Activated naive CD8-positive, alpha-beta T cell treated with anti-CD3 and anti-CD28 coated beads for 36 hours (primary cell): ENCODE data around the gene PAN2. TPM values are rescaled to one million over a fixed set of nuclear protein-coding genes. Genes with fewer than 3 reads are reported as not detected.
A peak's percentile ranks its signal among the peaks of the same experiment; 100 is the strongest.
"Not testable (repeated sequence)": the region's sequence is repeated elsewhere in the genome, so short reads cannot be mapped to it uniquely, and the experiment has no call there.

Source experiments
- DNase-seq: peaks from one replicate; pipeline ENCODE4 v3.0.0; 2021
- H3K27ac Mint-ChIP-seq: one replicate; pipeline ENCODE4 v1.8.0; 2022; ENCODE audit warnings: mild to moderate bottlenecking, moderate library complexity, mixed read lengths
- H3K27me3 Mint-ChIP-seq: one replicate; pipeline ENCODE4 v1.8.0; 2022; ENCODE audit warnings: mild to moderate bottlenecking, mixed read lengths
- H3K36me3 Mint-ChIP-seq: one replicate; pipeline ENCODE4 v1.8.0; 2021; ENCODE audit warnings: mild to moderate bottlenecking, mixed read lengths
- H3K4me1 Mint-ChIP-seq: one replicate; pipeline ENCODE4 v1.8.0; 2021; ENCODE audit warnings: mixed read lengths
- H3K4me3 Mint-ChIP-seq: one replicate; pipeline ENCODE4 v1.8.0; 2022; ENCODE audit warnings: mild to moderate bottlenecking, moderate library complexity, mixed read lengths
- H3K9me3 Mint-ChIP-seq: one replicate; pipeline ENCODE4 v1.8.0; 2022; ENCODE audit warnings: mixed read lengths
- total RNA-seq, 2 experiments: library from RNA; stranded (reverse); gene quantifications; one replicate each; pipeline ENCODE4 v1.2.3, GENCODE V29; 2021

PAN2 gene
- total RNA-seq, 2 experiments from 2014 or later = 32.3 to 34.5 TPM

DNA sequence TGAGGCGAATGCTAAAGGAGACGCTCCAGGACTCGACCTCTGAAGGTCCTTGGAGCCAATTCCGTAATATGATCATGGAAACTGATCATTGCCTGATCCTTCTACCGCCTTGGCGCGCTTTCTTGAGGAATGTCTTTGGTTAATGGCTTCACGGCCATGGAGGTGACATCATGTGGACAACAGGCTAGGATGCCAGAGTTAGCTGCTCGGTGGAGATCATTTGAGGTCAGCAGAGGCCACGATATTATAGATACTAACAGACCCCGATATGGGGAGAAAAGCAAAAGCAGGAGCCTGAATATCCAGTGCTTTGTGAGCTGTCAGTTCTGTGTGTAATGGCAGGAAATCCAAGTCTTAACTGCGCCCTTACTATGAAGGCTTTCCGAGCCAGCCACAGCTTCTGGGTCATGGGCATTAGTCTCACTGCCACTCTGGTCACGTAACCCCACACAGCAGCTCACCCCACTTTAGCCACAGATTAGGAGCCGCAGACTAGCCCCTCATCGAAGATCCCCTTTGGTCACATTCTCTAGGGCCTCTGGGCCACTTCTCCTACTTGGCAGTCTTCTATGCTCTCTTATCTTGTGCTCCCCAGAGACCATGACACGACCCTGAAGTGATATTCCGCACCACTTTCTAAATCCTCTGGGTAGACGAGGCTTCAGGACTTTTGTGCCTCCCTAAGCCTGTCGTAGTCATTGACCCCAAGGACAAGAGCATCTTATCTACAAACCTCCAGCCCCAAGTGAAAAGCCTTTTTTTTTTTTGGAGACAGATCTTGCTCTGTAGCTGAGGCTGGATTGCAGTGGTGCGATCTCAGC lies 32.9 kb downstream of the PAN2 start:
- DNase-seq = no peak
- H3K4me1 Mint-ChIP-seq = peaks cover 46% of the 10 kb centered on the region
- peak overlapping the region; percentile 97 for H3K4me3 Mint-ChIP-seq
- H3K9me3 Mint-ChIP-seq = no peaks in the 10 kb centered on the region
- no peaks in the 10 kb centered on the region for H3K27me3 Mint-ChIP-seq
- H3K36me3 Mint-ChIP-seq = peaks cover 32% of the 10 kb centered on the region
- H3K27ac Mint-ChIP-seq = peak overlapping the region; percentile 97

DNA sequence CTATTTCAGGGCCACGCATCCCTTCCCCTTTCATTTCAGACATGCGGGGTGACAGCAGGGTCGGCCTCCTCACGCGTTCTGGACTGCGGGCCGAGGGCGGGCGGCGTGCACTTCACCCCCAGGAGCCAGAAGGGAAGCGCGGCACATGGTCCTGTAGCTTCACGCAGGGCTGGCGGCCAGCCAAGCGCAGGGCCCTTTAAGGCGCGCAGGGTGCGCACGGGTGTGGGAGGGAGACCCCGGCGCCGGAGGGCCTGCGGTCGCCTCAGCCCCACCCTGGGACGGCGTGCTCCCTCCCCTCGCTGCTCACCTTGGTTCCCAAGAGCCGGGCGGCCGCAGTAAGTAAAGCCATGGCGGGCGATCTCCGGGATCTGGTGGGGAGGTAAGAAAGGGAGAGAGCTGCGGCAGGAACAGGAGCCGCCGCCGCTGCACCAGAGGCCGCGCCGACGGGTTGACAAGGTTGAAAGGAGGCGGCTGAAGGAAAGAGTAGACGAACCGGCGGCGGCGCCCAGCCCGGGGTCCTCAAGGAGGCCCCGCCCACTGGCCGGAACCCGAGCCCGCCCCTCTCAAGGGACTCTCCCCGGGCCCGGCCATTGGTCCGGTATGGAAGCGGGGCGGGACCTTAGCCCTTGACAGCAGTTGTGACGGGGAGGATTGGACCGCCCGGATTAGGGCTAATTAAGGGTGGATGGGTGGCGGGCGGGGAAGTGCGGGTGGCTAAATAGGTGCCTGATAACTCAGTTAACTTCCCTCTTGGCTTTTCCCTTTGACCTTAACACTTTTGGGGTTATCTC lies 33.8 kb downstream of the PAN2 start, which contains the start of gene CS:
Gene CS, minus strand, starts transcription at position 478 of the 791 bp plus-strand sequence. Its CDS starts 129 bp downstream, at position 349.
- Mint-ChIP-seq H3K27me3 (no peaks in the 10 kb centered on the region), H3K4me1 (peaks cover 47% of the 10 kb centered on the region), H3K27ac (peak within 1 kb of the TSS; percentile 97), H3K9me3 (no peaks in the 10 kb centered on the region), H3K4me3 (peak within 1 kb of the TSS; percentile 97), H3K36me3 (peaks cover 32% of the 10 kb centered on the region)
- DNase-seq = peak; percentile 99

DNA sequence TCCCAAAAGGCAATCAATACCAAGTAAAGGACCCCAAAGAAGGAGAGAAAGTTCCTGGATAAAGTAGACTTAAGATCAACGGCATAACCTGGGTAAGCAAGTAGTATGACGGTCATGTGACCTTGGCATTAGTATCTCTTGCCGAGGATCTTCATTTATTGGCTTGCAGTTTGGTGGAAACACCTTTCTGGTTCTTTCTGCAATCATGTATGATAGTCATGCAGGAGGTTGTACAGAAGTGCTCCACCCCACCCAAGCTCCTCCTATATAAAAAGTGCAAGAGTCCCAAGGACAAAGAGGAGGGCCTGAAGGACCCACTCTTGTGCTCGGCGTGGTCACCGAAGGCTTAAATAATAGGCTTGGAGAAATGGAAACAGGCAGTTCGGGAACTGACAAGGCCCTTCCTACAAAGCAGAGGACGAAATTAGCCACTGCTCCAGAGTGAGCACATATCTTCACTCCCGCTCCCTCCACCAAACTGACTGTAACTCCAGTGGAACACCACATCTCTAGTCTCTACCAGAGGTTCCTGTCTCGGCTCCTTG lies 34.4 kb downstream of the PAN2 start:
- H3K36me3 Mint-ChIP-seq = peaks cover 32% of the 10 kb centered on the region
- no peaks in the 10 kb centered on the region for H3K9me3 Mint-ChIP-seq
- peak overlapping the region; percentile 97 for H3K27ac Mint-ChIP-seq
- DNase-seq = peak; percentile 10
- peak overlapping the region; percentile 97 for H3K4me3 Mint-ChIP-seq
- no peaks in the 10 kb centered on the region for H3K27me3 Mint-ChIP-seq
- peaks cover 49% of the 10 kb centered on the region for H3K4me1 Mint-ChIP-seq

DNA sequence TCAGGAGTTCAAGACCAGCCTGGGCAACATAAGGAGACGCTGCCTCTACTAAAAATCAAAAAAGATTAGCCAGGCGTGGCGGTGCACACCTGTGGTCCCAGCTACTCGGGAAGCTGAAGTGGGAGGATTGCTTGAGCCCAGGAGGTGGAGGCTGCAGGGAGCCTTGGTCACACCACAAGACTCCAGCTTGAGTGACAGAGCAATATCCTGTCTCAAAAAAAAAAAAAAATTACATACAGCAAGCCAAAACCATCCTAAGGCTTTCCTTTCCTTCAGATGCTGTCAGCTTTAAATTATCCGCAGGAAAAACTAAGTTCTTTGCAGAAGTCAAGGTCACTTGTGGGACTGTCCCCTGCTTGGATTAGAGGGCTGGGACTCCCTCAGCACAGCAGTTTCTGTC lies 35.0 kb downstream of the PAN2 start:
- H3K27me3 Mint-ChIP-seq = no peaks in the 10 kb centered on the region
- H3K27ac Mint-ChIP-seq = peak overlapping the region; percentile 97
- H3K4me1 Mint-ChIP-seq = peaks cover 53% of the 10 kb centered on the region
- peak overlapping the region; percentile 97 for H3K4me3 Mint-ChIP-seq
- DNase-seq = no peak
- peaks cover 34% of the 10 kb centered on the region for H3K36me3 Mint-ChIP-seq
- H3K9me3 Mint-ChIP-seq = no peaks in the 10 kb centered on the region

DNA sequence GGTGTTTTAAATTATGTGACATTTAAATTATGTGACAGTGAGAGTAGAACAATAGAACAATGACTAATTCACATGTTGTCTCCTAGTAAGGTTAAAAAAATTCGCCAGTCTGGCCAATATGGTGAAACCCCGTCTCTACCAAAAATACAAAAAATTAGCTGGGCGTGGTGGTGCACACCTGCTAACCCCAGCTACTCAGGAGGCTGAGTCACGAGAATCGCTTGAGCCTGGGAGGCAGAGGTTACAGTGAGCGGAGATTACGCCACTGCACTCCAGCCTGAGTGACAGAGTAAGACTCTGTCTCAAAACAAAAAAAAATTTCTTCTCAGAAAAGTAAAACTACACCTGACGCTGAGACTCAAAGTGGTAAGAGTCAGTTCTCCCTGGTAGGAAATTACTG lies 36.4 kb downstream of the PAN2 start:
- peaks cover 38% of the 10 kb centered on the region for H3K36me3 Mint-ChIP-seq
- H3K27me3 Mint-ChIP-seq = no peaks in the 10 kb centered on the region

DNA sequence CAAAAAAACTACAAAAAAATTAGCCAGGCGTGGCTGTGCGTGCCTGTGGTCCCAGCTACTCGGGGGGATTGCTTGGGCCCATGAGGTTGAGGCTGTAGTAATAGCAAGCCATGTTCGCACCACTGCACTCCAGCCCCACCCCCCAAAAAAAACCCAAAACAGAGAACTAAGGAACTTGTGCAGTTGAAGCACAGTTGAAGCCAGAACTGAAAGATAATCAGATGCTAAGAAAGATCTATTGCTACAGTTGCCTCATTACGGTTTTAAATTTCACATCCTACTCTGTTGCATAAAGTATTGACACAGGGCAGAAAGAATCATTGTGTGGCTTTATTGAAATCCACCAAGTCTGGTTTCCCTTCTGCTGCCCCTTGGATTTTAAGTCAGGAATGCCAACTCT lies 37.5 kb downstream of the PAN2 start:
- Mint-ChIP-seq H3K27me3 (no peaks in the 10 kb centered on the region), H3K9me3 (no peaks in the 10 kb centered on the region), H3K4me1 (peaks cover 61% of the 10 kb centered on the region), H3K27ac (peak overlapping the region; percentile 2), H3K4me3 (no peak overlapping the region), H3K36me3 (peaks cover 40% of the 10 kb centered on the region)
- no peak for DNase-seq

More for the DNA sequence above, 36.4 kb downstream of the PAN2 start:
- Mint-ChIP-seq H3K4me1 (peaks cover 58% of the 10 kb centered on the region), H3K9me3 (no peaks in the 10 kb centered on the region), H3K4me3 (peak overlapping the region; percentile 37), H3K27ac (no peak overlapping the region)
- DNase-seq = no peak

DNA sequence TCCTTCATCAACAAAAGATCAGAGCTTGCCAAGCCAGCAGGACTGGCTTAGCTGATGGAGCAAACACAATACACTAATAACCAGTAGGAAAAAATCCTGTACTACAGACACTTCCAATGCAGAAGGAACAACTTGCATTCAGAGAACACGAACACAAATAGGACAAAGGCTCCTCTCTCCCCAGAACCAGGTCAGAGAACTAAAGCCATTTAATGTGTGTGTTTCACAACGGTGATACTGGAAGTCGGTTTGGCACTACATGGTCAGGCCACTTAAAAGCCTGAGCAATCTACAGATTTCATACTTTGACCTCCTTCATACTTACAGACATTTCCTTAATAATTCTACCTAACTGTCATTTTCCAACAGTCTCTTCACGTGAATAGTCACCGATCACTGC lies 40.0 kb downstream of the PAN2 start:
- Mint-ChIP-seq H3K27me3 (no peaks in the 10 kb centered on the region), H3K4me3 (no peak overlapping the region), H3K27ac (no peak overlapping the region), H3K9me3 (no peaks in the 10 kb centered on the region), H3K4me1 (peaks cover 58% of the 10 kb centered on the region), H3K36me3 (peaks cover 37% of the 10 kb centered on the region)
- no peak for DNase-seq

DNA sequence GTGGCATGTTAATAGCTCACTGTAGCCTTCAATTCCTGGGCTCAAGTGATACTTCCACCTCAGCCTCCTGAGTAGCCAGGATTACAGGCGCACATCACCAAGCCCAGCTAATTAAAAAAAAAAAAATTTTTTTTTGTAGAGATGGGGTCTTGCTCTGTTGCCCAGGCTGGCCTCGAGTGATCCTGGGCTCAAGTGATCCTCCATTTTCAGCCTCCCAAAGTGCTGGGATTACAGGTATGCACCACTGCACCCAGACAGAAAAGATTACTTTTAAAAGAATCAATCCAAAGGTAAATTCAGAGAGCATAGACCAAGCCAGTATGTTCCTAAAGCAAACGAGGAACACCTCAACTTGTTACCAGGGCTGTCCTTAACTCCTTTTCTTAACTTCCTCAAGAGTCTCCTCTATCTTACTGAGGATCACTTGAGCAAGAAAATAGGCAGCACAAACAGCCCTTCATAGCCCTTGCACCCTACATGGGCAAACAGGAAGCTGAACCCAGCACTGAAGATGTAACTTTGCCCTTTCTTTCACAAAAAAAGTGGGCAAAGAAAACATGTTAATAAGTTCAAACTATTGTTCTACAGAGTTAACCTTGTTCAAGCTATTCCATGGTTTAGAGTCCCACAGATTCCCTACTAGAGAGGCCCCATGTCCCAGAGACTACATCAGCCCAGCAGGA lies 45.0 kb downstream of the PAN2 start:
- peak overlapping the region; percentile 25 for H3K27ac Mint-ChIP-seq
- peaks cover 21% of the 10 kb centered on the region for H3K36me3 Mint-ChIP-seq

DNA sequence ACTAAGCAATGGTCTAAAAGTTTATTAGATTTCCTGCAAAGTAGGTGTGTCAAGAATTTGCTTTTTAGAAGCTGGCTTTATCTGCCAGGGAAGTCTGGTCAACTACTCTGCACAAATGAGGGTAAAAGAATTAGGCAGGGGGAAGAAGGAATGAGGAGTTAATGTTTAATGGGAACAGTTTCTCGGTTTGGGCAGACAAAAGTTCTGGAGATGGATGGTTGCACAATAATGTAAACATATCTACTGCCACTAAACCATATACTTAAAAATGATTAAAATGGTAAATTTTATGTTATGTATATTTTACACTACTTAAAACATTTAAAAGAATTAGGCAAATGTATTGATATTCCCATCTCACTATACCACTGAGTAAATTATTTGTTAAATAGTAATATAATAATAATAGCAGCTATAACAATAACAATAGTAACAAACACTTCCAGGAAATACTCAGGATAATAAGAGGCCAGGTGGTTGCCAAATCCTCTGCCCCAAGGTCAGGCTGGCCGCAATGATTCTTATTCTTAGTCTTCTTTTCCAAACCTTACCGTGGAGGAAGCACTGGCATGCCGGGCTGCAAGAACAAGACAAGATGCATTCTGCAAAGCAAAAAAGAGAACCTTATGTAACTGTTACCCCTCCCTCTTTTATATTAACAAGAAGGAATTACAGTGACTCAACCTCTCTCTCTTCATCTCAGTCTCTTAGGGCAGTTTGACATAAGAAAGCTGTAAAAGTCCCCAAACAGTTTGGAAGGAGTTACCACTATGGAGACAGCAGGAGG lies 47.6 kb downstream of the PAN2 start:
- Mint-ChIP-seq H3K9me3 (no peaks in the 10 kb centered on the region), H3K36me3 (peaks cover 24% of the 10 kb centered on the region), H3K4me1 (peaks cover 10% of the 10 kb centered on the region), H3K27ac (no peak overlapping the region), H3K4me3 (no peak overlapping the region), H3K27me3 (no peaks in the 10 kb centered on the region)
- DNase-seq = no peak

More for the DNA sequence above, 45.0 kb downstream of the PAN2 start:
- no peak for DNase-seq
- Mint-ChIP-seq H3K4me1 (peaks cover 25% of the 10 kb centered on the region), H3K4me3 (no peak overlapping the region), H3K27me3 (no peaks in the 10 kb centered on the region), H3K9me3 (no peaks in the 10 kb centered on the region)

DNA sequence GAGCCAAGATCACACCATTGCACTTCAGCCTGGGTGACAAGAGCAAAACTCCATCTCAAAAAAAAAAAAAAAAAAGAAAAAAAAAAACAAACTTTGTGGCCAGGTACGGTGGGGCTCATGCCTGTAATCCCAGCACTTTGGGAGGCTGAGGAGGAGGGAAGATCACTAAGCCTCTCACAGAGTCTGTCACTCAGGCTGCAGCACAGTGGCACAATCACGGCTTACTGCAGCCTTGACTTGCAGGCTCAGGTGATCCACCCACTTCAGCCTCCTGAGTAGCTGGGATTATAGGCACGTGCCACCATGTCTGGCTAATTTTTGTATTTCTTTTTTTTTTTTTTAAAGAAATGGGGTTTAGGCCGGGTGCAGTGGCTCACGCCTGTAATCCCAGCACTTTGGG lies 49.5 kb downstream of the PAN2 start:
- H3K4me3 Mint-ChIP-seq, H3K9me3 Mint-ChIP-seq, DNase-seq, H3K27me3 Mint-ChIP-seq, H3K4me1 Mint-ChIP-seq, H3K27ac Mint-ChIP-seq: not testable (repeated sequence)
- H3K36me3 Mint-ChIP-seq = peaks cover 24% of the 10 kb centered on the region

DNA sequence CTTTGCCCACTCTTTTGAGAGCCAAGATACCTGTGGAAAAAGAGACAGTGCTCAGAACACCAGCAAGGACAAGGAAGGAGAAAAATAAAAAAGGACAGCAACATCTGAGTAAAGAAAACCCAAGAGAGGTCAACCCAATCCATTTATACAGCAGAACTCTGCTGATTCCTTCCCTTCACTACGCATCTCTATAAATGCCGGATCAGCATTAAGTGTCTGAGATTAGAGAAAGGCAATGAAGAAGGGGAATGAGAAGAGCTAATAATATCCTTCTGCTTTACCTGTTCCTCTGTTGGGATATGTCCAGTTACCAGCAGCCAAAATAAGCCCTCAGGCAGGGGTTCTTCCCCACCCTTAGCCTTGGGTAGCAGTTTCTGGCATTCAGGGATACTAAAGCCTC lies 51.2 kb downstream of the PAN2 start:
- Mint-ChIP-seq H3K36me3 (peaks cover 32% of the 10 kb centered on the region), H3K27me3 (no peaks in the 10 kb centered on the region), H3K4me1 (no peaks in the 10 kb centered on the region), H3K9me3 (no peaks in the 10 kb centered on the region), H3K4me3 (no peak overlapping the region), H3K27ac (no peak overlapping the region)
- no peak for DNase-seq

DNA sequence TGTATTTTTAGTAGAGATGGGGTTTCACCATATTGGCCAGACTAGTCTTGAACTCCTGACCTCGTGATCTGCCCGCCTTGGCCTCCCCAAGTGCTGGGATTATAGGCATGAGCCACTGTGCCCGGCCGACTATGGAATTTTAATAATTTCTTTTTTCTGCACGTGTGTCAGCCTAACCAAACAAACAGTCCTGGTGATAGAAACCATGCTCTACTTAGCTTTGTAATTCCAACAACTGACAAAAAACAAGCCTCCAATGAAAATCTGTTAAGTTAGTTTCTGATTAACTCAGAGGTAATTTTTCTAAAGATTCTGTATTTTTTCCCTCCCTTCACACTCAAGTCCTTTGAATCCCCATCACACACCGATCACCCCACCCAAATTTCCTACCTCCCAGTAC lies 51.8 kb downstream of the PAN2 start:
- no peaks in the 10 kb centered on the region for H3K9me3 Mint-ChIP-seq
- H3K36me3 Mint-ChIP-seq = peaks cover 33% of the 10 kb centered on the region
- H3K4me1 Mint-ChIP-seq = no peaks in the 10 kb centered on the region
- H3K27me3 Mint-ChIP-seq = no peaks in the 10 kb centered on the region
- no peak overlapping the region for H3K4me3 Mint-ChIP-seq
- H3K27ac Mint-ChIP-seq = no peak overlapping the region
- no peak for DNase-seq

DNA sequence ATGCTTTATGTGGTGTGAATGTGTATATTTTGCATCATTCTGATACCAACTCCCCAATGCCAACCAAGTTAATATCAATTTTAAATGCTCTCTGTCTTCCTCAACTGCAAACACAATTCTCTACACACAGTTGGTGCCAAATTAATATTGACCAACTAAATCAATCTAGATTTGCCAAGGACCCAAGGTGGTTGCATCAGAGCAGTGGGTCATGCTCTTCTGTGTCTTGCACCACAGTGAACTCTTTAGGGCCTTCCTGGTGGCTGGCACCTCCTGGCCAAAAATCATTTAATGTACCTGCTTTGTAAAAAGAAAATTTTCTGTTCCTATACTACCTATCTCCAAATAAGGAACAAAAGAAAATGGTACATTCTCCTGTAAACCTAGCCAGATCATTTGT lies 53.0 kb downstream of the PAN2 start:
- H3K9me3 Mint-ChIP-seq = no peaks in the 10 kb centered on the region
- no peak for DNase-seq
- no peak overlapping the region for H3K4me3 Mint-ChIP-seq
- no peaks in the 10 kb centered on the region for H3K27me3 Mint-ChIP-seq
- H3K36me3 Mint-ChIP-seq = peaks cover 35% of the 10 kb centered on the region
- no peak overlapping the region for H3K27ac Mint-ChIP-seq
- no peaks in the 10 kb centered on the region for H3K4me1 Mint-ChIP-seq

DNA sequence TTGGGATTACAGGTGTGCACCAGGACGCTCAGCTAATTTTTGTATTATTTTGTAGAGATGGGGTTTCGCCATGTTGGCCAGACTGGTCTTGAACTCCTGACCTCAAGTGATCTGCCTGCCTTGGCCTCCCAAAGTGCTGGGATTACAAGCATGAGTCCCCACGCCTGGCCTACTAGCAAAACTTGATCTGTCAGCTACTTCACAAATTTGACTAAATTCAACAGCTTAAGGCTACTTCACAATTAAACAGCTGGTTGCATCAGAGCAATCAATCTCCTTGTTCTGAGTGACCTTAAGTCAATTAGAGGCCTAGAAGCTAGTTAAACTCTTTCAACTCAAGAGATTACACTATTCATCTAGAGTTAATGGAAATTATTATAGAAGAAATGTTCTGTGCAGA lies 54.9 kb downstream of the PAN2 start:
- H3K4me3 Mint-ChIP-seq = no peak overlapping the region
- no peak overlapping the region for H3K27ac Mint-ChIP-seq
- no peaks in the 10 kb centered on the region for H3K9me3 Mint-ChIP-seq
- no peaks in the 10 kb centered on the region for H3K27me3 Mint-ChIP-seq
- no peaks in the 10 kb centered on the region for H3K4me1 Mint-ChIP-seq
- H3K36me3 Mint-ChIP-seq = peaks cover 37% of the 10 kb centered on the region
- no peak for DNase-seq
